Measurements from ENCODE around the gene GATC. TPM values are rescaled to one million over a fixed set of nuclear protein-coding genes. Genes with fewer than 3 reads are reported as not detected.
"Not testable (repeated sequence)": the region's sequence is repeated elsewhere in the genome, so short reads cannot be mapped to it uniquely, and the experiment has no call there.

The GATC gene
- total RNA-seq, 3 donors from 2014 or later (not counting 1 experiment from before 2014, with no cell fraction given): 16.5 to 22.8 (median 20.5) TPM

DNA sequence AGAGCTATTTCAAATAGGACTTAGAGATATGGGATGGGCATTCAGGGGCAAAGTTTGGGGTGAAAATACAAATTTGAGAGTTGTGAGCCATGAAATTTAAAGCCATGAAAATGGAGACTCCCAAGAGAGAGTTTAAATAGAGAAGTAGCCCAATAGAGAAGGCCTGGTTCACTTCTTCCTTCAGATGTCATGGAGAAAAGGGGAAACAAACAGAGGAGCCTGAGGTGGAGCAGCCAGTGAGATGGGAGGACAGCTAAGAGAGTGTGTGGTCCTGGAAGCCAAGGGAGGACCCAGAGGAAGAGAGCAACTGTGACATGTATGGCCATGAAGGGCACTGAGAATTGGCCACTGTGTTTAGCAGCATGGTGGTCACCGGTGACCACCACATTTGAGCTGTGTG lies 37.4 kb downstream of the GATC start:
- ATAC-seq: no peak
- no peaks in the 10 kb centered on the region for H3K36me3 Mint-ChIP-seq
- Histone ChIP-seq H3K27me3 (ENCODE audit: control insufficient read depth, insufficient read depth, low read length) (no peaks in the 10 kb centered on the region), H3K4me1 (ENCODE audit: control insufficient read depth, insufficient read depth, low read length) (peaks cover 43% of the 10 kb centered on the region), H3K36me3 (ENCODE audit: control insufficient read depth, insufficient read depth, low read length) (peaks cover 4% of the 10 kb centered on the region), H3K27ac (ENCODE audit: low read length) (no peak overlapping the region), H3K4me3 (ENCODE audit: low read length) (no peak overlapping the region), H3K9me3 (ENCODE audit: control insufficient read depth, insufficient read depth, low read length) (no peaks in the 10 kb centered on the region)
- no peak for DNase-seq
- TF ChIP-seq, protein P1, sequence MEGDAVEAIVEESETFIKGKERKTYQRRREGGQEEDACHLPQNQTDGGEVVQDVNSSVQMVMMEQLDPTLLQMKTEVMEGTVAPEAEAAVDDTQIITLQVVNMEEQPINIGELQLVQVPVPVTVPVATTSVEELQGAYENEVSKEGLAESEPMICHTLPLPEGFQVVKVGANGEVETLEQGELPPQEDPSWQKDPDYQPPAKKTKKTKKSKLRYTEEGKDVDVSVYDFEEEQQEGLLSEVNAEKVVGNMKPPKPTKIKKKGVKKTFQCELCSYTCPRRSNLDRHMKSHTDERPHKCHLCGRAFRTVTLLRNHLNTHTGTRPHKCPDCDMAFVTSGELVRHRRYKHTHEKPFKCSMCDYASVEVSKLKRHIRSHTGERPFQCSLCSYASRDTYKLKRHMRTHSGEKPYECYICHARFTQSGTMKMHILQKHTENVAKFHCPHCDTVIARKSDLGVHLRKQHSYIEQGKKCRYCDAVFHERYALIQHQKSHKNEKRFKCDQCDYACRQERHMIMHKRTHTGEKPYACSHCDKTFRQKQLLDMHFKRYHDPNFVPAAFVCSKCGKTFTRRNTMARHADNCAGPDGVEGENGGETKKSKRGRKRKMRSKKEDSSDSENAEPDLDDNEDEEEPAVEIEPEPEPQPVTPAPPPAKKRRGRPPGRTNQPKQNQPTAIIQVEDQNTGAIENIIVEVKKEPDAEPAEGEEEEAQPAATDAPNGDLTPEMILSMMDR (IDR thresholded peaks at IDR 0.05): no peak
- peak overlapping the region; percentile 22 for H3K4me3 Mint-ChIP-seq
- intact Hi-C loops (cut with micrococcal nuclease): loop anchor here (5.0 kb wide), 1 partner anchor 46 kb away; the partner anchor contains the start of gene COX6A1
- no peaks in the 10 kb centered on the region for H3K9me3 Mint-ChIP-seq
- peak overlapping the region; percentile 90 to 99 for H3K27ac Mint-ChIP-seq
- peaks cover 56% of the 10 kb centered on the region in 2 donors for H3K4me1 Mint-ChIP-seq
- H3K27me3 Mint-ChIP-seq (ENCODE audit: low read depth in 2 of 2): no peaks in the 10 kb centered on the region
- 100% methylated on average over 1 of the region's 1 CpG for whole genome bisulfite sequencing (ENCODE audit: insufficient coverage)

DNA sequence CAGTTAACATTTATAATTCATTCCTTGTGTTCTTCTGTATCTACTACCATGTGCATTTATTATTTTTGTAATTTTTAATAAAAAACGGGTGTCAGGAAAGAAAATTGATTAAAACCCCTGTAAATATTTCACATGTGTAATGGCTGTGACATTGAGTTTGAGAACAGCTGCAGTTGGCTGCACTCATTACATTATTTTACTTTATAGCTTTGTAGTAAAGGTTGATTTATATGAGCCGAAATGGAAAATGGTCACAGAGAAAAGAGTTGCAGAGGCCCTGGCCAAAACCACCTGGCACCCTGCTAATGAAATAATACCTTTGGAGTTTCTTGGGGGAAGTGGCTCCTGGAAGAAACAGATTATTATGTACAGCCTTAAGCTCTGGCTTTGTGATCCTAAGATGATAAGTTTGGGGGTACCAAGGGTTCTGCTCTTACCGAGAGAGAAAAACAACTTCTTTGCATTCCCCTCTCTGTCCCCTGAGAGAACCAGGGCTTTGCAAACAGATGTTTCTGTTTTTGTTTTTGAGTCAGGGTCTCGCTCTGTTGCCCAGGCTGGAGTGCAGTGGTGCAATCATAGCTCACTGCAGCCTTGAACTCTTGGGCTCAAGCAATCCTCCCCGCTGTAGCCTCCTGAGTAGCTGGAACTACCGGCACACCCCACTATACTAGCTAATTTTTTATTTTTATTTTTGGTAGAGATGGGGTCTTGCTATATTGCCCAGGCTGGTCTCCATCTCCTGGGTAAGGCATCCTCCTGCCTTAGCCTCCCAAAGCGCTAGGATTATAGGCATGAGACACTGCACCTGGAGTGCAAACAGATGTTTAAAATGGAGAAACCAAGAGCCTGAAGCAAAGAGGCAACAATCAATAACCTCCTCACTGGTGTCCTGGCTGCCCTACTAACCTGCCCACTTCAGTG lies 40.0 kb downstream of the GATC start:
- Mint-ChIP-seq H3K4me1 (peaks cover 46 to 55% of the 10 kb centered on the region in 2 donors), H3K9me3 (no peaks in the 10 kb centered on the region), H3K4me3 (no peak overlapping the region), H3K36me3 (no peaks in the 10 kb centered on the region), H3K27ac (no peak overlapping the region), H3K27me3 (ENCODE audit: low read depth in 2 of 2) (no peaks in the 10 kb centered on the region)
- WGBS (ENCODE audit: insufficient coverage): 93% methylated on average over 5 of the region's 7 CpGs
- H3K4me1 ChIP-seq (ENCODE audit: control insufficient read depth, insufficient read depth, low read length): peaks cover 18% of the 10 kb centered on the region
- peaks cover 4% of the 10 kb centered on the region for H3K36me3 ChIP-seq (ENCODE audit: control insufficient read depth, insufficient read depth, low read length)
- no peaks in the 10 kb centered on the region for H3K9me3 ChIP-seq (ENCODE audit: control insufficient read depth, insufficient read depth, low read length)
- ATAC-seq (no peak), DNase-seq (no peak)
- H3K27me3 ChIP-seq (ENCODE audit: control insufficient read depth, insufficient read depth, low read length): no peaks in the 10 kb centered on the region
- H3K27ac ChIP-seq (ENCODE audit: low read length): no peak overlapping the region
- TF ChIP-seq, protein P1 (IDR thresholded peaks at IDR 0.05): no peak
- intact Hi-C loops (cut with micrococcal nuclease): no loop called here
- no peak overlapping the region for H3K4me3 ChIP-seq (ENCODE audit: low read length)

DNA sequence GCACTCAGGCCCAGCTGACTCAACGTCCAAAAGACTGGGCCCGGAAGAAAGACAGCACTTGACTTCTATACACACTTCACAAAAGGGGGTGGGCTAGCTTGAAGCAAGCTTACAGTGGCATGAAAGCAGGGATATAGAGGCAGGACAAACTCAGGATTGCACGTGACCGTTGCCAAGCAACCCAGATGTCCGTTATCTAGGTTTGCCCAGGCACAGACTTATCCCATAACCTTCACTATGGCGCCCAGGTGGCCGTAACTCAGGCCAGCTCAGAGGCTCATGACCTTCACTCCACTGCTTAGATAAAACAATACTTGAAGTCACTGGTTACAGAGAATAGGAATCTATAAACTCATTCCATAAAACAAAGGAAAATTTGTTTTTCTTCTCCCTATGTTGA lies 41.3 kb downstream of the GATC start:
- H3K9me3 Mint-ChIP-seq; H3K4me3 ChIP-seq (ENCODE audit: low read length); H3K4me1 ChIP-seq (ENCODE audit: control insufficient read depth, insufficient read depth, low read length); H3K9me3 ChIP-seq (ENCODE audit: control insufficient read depth, insufficient read depth, low read length); H3K4me3 Mint-ChIP-seq; intact Hi-C loops (cut with micrococcal nuclease); H3K27ac Mint-ChIP-seq; ATAC-seq; H3K27me3 ChIP-seq (ENCODE audit: control insufficient read depth, insufficient read depth, low read length); DNase-seq; H3K27me3 Mint-ChIP-seq (ENCODE audit: low read depth in 2 of 2); H3K27ac ChIP-seq (ENCODE audit: low read length); H3K36me3 ChIP-seq (ENCODE audit: control insufficient read depth, insufficient read depth, low read length); H3K36me3 Mint-ChIP-seq: not testable (repeated sequence)
- 98% methylated on average over 6 of the region's 7 CpGs for WGBS (ENCODE audit: insufficient coverage)
- H3K4me1 Mint-ChIP-seq: peaks cover 36 to 47% of the 10 kb centered on the region in 2 donors

DNA sequence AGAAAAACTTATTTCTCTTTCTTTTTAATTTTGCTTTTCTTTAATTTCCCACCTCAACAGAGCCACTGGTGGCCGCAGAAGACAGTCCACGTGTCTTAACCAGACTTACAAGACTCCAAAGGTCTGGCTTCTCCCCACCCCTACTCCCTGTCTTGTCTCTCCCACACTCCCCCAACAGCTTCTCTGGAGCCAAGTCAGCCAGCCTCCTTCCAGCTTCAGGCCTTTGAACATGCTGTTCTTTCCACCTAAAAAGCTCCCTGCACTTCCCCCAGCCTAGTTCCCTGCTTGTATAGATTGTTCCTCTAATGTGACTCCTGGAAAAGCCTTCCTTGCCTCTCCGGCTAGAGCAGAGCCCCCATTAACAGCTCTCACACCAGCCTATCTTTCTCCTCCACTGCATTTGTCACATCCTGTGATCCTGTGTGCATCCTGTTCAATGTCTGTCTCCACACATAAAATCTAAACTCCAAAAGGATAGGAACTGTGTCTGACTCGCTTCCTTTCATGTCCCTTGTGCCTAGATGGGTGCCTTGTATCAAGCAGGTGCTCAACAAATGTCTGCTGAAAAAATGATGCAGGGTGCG lies 41.9 kb downstream of the GATC start:
- Histone ChIP-seq H3K27me3 (ENCODE audit: control insufficient read depth, insufficient read depth, low read length) (no peaks in the 10 kb centered on the region), H3K4me3 (ENCODE audit: low read length) (no peak overlapping the region), H3K36me3 (ENCODE audit: control insufficient read depth, insufficient read depth, low read length) (peaks cover 2% of the 10 kb centered on the region), H3K4me1 (ENCODE audit: control insufficient read depth, insufficient read depth, low read length) (no peaks in the 10 kb centered on the region), H3K27ac (ENCODE audit: low read length) (no peak overlapping the region), H3K9me3 (ENCODE audit: control insufficient read depth, insufficient read depth, low read length) (no peaks in the 10 kb centered on the region)
- H3K27me3 Mint-ChIP-seq (ENCODE audit: low read depth in 2 of 2): no peaks in the 10 kb centered on the region
- DNase-seq (no peak), ATAC-seq (no peak)
- intact Hi-C loops (cut with micrococcal nuclease): no loop called here
- TF ChIP-seq, protein P1 (IDR thresholded peaks at IDR 0.05): no peak
- no peaks in the 10 kb centered on the region for H3K36me3 Mint-ChIP-seq
- H3K9me3 Mint-ChIP-seq: no peaks in the 10 kb centered on the region
- peaks cover 30 to 41% of the 10 kb centered on the region in 2 donors for H3K4me1 Mint-ChIP-seq
- WGBS (ENCODE audit: insufficient coverage): 77% methylated on average over 5 of the region's 5 CpGs
- peak overlapping the region; percentile 27 to 46 for H3K27ac Mint-ChIP-seq
- no peak overlapping the region for H3K4me3 Mint-ChIP-seq
